T47D (cell line): ENCODE data around the gene PRSS1.

ENCODE experiments used
- DNase-seq, 2 experiments: peaks; one replicate each; pipeline versions ENCODE4 v3.0.0 to v3.0.0-alpha.2; 2011 to 2012; ENCODE audit warnings: low read depth in 1 of 2, low spot score in 1 of 2
- JUND ChIP-seq: IDR thresholded peaks from 2 replicates; pipeline ENCODE4 v1.6.1; 2012; ENCODE audit warnings: low read depth
- in situ Hi-C: cut with HindIII; loops from 2 replicates; pipeline ENCODE4 v1.10.0; 2016; ENCODE audit warnings: low sequenced_read_pairs, low pct_unique_long_range_greater_than_20kb

Gene PRSS1

DNA sequence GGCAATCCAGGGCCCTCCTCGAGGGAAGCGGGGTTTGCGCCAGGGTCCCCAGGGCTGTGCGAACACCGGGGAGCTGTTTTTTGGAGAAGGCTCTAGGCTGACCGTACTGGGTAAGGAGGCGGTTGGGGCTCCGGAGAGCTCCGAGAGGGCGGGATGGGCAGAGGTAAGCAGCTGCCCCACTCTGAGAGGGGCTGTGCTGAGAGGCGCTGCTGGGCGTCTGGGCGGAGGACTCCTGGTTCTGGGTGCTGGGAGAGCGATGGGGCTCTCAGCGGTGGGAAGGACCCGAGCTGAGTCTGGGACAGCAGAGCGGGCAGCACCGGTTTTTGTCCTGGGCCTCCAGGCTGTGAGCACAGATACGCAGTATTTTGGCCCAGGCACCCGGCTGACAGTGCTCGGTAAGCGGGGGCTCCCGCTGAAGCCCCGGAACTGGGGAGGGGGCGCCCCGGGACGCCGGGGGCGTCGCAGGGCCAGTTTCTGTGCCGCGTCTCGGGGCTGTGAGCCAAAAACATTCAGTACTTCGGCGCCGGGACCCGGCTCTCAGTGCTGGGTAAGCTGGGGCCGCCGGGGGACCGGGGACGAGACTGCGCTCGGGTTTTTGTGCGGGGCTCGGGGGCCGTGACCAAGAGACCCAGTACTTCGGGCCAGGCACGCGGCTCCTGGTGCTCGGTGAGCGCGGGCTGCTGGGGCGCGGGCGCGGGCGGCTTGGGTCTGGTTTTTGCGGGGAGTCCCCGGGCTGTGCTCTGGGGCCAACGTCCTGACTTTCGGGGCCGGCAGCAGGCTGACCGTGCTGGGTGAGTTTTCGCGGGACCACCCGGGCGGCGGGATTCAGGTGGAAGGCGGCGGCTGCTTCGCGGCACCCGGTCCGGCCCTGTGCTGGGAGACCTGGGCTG lies 47.5 kb downstream of the PRSS1 start:
- in situ Hi-C loops: no loop called here
- TF ChIP-seq JUND: no peak
- no peak for DNase-seq

DNA sequence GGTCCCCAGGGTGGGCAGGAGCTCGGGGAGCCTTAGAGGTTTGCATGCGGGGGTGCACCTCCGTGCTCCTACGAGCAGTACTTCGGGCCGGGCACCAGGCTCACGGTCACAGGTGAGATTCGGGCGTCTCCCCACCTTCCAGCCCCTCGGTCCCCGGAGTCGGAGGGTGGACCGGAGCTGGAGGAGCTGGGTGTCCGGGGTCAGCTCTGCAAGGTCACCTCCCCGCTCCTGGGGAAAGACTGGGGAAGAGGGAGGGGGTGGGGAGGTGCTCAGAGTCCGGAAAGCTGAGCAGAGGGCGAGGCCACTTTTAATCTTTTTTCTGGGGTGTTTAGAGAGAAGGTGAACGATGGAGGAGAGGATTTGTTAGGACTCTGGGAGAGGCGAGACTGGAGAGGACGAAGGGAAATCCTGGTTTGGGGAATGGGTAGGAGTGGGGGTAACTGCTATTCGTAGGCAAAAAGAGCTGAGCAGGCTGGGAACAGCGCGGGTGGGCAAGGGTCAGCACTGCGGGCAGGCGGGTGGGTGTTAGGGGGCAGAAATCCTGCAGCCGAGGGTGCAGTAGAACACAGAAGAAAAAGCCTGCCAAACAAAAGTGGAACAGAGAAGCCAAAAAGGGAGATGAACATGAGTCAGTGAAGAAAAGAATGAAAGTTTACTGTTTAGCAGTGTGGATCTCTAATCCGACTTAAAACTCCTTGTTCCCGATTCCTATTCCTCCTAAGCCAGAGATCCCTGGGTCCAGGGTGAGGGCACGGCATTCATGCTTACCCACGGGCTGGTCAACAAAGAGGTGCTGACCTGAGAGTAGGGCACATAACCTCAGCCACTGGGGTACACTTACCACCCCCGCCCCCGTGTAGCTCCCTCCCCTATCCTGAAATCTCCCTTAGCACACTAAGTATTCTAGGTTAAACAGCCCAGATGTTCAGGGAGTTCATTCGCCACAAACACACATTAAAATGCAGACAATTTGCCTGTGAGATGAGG lies 48.4 kb downstream of the PRSS1 start:
- in situ Hi-C loops: no loop called here
- TF ChIP-seq JUND: no peak
- no peak for DNase-seq

DNA sequence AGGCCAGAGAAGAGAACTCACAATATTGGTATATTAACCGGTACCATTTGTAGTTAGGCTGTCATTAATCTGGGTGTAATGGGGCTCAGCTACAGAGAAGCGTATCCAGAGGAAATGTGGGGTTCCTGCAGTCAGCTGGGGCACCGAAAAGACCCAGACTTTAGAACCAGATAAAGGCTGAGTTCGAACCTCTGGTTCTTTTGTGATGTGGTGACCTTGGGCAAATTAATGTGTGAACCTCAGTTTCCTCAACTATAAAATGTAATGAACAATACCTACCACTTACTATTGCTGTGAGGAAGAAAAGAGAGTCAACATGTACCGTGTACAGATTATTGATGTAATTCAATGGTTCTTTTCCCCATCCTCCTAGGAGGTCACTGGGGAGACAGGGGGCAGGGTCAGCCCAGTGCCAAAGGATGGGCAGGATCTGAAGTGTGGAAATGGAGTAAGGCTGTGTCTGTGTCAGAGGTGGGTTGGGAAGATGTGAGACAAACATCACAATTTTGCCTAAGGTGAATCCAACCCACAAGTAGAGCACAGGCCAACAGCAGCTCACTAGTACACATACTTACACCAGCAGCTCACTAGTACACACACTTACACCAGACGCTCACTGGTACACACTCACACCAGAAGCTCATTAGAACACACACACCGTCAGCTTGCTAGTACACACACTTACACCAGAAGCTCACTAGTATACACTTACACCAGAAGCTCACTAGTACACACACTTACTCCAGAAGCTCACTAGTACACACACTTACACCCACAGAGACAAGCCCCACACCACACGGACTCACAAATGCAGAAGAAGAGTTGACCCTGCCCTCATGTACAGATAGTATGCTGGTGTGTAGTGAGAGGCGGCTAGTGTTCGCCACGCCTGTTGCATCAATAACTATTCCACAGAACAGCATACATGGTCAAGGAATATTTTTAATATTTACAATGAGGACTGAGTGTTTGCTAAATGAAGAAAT lies 49.5 kb downstream of the PRSS1 start:
- TF ChIP-seq JUND: no peak
- in situ Hi-C loops: no loop called here
- no peak for DNase-seq

- no peak for DNase-seq
- in situ Hi-C loops: no loop called here
- no peak for TF ChIP-seq JUND
Observed at GRCh38 chr7:142799437-142799835, 50.2 kb downstream of the PRSS1 start.

DNA sequence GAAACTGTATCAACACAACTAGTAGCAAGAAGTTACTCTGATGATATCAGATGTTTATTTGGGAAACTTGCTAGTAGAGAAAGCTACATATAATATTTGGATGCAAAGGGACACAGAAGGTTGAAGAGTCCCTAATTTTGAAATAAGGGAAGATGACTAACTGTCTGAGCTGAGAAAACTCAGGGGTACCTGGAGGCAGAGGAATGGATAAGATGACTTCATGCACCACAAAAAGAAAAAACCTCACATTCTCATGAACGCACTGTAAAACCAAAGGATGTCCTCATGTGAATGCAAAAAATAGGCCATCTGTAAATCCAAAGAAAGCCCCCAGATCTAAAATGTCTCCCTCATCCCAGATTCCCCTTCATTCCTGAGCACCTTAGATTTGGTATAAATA lies 50.8 kb downstream of the PRSS1 start:
- in situ Hi-C loops: no loop called here
- no peak for TF ChIP-seq JUND
- DNase-seq: no peak

DNA sequence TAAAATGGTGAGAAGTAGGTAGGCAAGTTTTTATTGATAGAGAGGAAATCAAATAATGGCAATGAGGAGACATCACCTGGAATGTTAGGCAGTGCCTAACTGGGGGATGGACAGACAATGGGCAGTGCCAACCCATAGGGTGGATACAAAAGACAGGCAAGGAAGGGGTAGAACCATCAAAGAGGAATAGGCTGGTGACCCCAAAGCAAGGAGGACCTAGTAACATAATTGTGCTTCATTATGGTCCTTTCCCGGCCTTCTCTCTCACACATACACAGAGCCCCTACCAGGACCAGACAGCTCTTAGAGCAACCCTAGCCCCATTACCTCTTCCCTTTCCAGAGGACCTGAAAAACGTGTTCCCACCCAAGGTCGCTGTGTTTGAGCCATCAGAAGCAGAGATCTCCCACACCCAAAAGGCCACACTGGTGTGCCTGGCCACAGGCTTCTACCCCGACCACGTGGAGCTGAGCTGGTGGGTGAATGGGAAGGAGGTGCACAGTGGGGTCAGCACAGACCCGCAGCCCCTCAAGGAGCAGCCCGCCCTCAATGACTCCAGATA lies 51.5 kb downstream of the PRSS1 start:
- in situ Hi-C loops: no loop called here
- no peak for DNase-seq
- no peak for TF ChIP-seq JUND

DNA sequence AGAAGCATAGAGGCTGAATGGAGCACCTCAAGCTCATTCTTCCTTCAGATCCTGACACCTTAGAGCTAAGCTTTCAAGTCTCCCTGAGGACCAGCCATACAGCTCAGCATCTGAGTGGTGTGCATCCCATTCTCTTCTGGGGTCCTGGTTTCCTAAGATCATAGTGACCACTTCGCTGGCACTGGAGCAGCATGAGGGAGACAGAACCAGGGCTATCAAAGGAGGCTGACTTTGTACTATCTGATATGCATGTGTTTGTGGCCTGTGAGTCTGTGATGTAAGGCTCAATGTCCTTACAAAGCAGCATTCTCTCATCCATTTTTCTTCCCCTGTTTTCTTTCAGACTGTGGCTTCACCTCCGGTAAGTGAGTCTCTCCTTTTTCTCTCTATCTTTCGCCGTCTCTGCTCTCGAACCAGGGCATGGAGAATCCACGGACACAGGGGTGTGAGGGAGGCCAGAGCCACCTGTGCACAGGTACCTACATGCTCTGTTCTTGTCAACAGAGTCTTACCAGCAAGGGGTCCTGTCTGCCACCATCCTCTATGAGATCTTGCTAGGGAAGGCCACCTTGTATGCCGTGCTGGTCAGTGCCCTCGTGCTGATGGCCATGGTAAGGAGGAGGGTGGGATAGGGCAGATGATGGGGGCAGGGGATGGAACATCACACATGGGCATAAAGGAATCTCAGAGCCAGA lies 52.5 kb downstream of the PRSS1 start:
- DNase-seq: no peak
- TF ChIP-seq JUND: no peak
- in situ Hi-C loops: no loop called here

GRCh38 chr7:142802301-142802700 lies 53.0 kb downstream of the PRSS1 start:
- TF ChIP-seq JUND: no peak
- no peak for DNase-seq
- in situ Hi-C loops: no loop called here
